ENCODE results near the gene GRB7.
"Not testable (repeated sequence)": the region's sequence is repeated elsewhere in the genome, so short reads cannot be mapped to it uniquely, and the experiment has no call there.

- TF ChIP-seq POLR2A, CTCF (IDR thresholded peaks at IDR 0.05): not testable (repeated sequence)
Measured at GRCh38 chr17:39748444-39749034, 10.8 kb downstream of the GRB7 start.

Measured in uterus (tissue), 2 donors.